Kidney (tissue), 14 donors: ENCODE results near the gene ATP2C2. TPM values are rescaled to one million over a fixed set of nuclear protein-coding genes. Genes with fewer than 3 reads are reported as not detected.
"Not testable (repeated sequence)": the region's sequence is repeated elsewhere in the genome, so short reads cannot be mapped to it uniquely, and the experiment has no call there.

Experiments
- DNase-seq, 5 donors: peaks; one replicate each; pipeline ENCODE4 v3.0.0-alpha.2; 2013 to 2020
- FAIRE-seq: peaks from 2 replicates; lab custom pipeline; 2012; peaks lifted over from hg19 to GRCh38; lab: Jason Lieb, UNC
- H3K27ac ChIP-seq, 2 donors: one replicate each; pipeline ENCODE4 v1.7.0; 2013; ENCODE audit warnings: low read depth in 2 of 2, low read length in 2 of 2, inconsistent platforms in 1 of 2
- H3K27me3 ChIP-seq: one replicate; pipeline ENCODE4 v1.7.1; 2013; ENCODE audit warnings: low read length, inconsistent platforms; ENCODE audit not compliant: control insufficient read depth, insufficient read depth
- H3K36me3 ChIP-seq, 3 donors: one replicate each; pipeline versions ENCODE4 v1.7.0 to v1.7.1; 2013; ENCODE audit warnings: low read length in 3 of 3, control low read depth in 1 of 3, inconsistent platforms in 1 of 3; ENCODE audit not compliant: insufficient read depth in 3 of 3, control insufficient read depth in 2 of 3
- H3K4me1 ChIP-seq, 3 donors: one replicate each; pipeline versions ENCODE4 v1.7.0 to v1.7.1; 2013; ENCODE audit warnings: low read length in 3 of 3, inconsistent platforms in 1 of 3, low read depth in 1 of 3; ENCODE audit not compliant: control insufficient read depth in 2 of 3, insufficient read depth in 2 of 3
- H3K4me3 ChIP-seq, 3 donors: one replicate each; pipeline versions ENCODE4 v1.7.0 to v1.8.1; 2013; ENCODE audit warnings: low read length in 3 of 3, control low read depth in 1 of 3, inconsistent platforms in 1 of 3
- H3K9ac ChIP-seq, 3 donors: one replicate each; pipeline versions ENCODE4 v1.7.0 to v1.7.1; 2013; ENCODE audit warnings: low read length in 3 of 3, control low read depth in 1 of 3, inconsistent platforms in 1 of 3
- H3K9me3 ChIP-seq, 3 donors: one replicate each; pipeline versions ENCODE4 v1.7.0 to v1.7.1; 2013; ENCODE audit warnings: low read length in 3 of 3, control low read depth in 1 of 3, inconsistent platforms in 1 of 3; ENCODE audit not compliant: control insufficient read depth in 2 of 3, insufficient read depth in 1 of 3
- CTCF ChIP-seq: IDR thresholded peaks from 3 replicates; pipeline ENCODE4 v1.5.1; 2012; ENCODE audit warnings: mild to moderate bottlenecking, moderate library complexity, borderline replicate concordance; ENCODE audit not compliant: insufficient read depth; ENCODE audit errors: extremely low read depth
- intact Hi-C: fragments of 100-400 bp; cut with DNase I; formaldehyde crosslinking; loops from one replicate; pipeline ENCODE4 v1.11.1; 2022
- polyA plus RNA-seq: library from polyadenylated mRNA; stranded (reverse); fragments of 350-450 nt; fragmentation: Illumina TruSeq; extraction: RNeasy Lipid Tissue Mini Kit (QIAGEN cat#74804); gene quantifications from one replicate; pipeline ENCODE4 v1.2.3, GENCODE V29; 2014; ENCODE audit warnings: low read depth, low replicate concordance; ENCODE audit not compliant: insufficient read depth
- total RNA-seq: library from RNA; stranded (reverse); fragmentation: NEBNext Ultra II Directional; extraction: Animal tissue kit (Norgen Biotek cat#: 25700); gene quantifications from one replicate; pipeline ENCODE4 v1.2.1, GENCODE V29; 2021
- donor health status: control.
- donor health status: control.
- donor health status: control.
- donor health status: control.
- donor health status: control.
- donor health status: DM: yes; HTN: yes; CAD: no.
- donor health status: Normal renal cell carcinoma (clear cell type).

Gene ATP2C2
- total and polyA plus RNA-seq, 2 donors from 2014 or later, result 2.2 to 2.6 TPM

- no peaks in the 10 kb centered on the region for H3K9me3 ChIP-seq
- FAIRE-seq (no peak), DNase-seq (peak in 4 of 5 donors; percentile 51 to 84 (median 56))
- no peak overlapping the region for H3K27ac ChIP-seq
- H3K4me1 ChIP-seq, result peaks cover 0 to 2% (median 0%) of the 10 kb centered on the region in 3 donors
- H3K27me3 ChIP-seq, result no peaks in the 10 kb centered on the region
- TF ChIP-seq CTCF, result no peak
- intact Hi-C loops, result no loop called here
- H3K4me3 ChIP-seq, result peak overlapping the region in 1 of 3 donors; percentile 42
- H3K9ac ChIP-seq, result no peak overlapping the region
- no peaks in the 10 kb centered on the region for H3K36me3 ChIP-seq
These were observed 28.2 kb downstream of the ATP2C2 start for GRCh38 chr16:84396537-84397008.

- Histone ChIP-seq H3K4me1 (peaks cover 0 to 2% (median 0%) of the 10 kb centered on the region in 3 donors), H3K9me3 (no peaks in the 10 kb centered on the region), H3K4me3 (no peak overlapping the region), H3K9ac (no peak overlapping the region), H3K27ac (no peak overlapping the region), H3K27me3 (no peaks in the 10 kb centered on the region), H3K36me3 (no peaks in the 10 kb centered on the region)
- no peak for TF ChIP-seq CTCF
- intact Hi-C loops, result no loop called here
- FAIRE-seq, result no peak
- DNase-seq, result peak in 1 of 5 donors; percentile 32
These were observed 28.8 kb downstream of the ATP2C2 start for GRCh38 chr16:84397090-84397489.

- no peak for FAIRE-seq
- TF ChIP-seq CTCF, result no peak
- Histone ChIP-seq H3K27ac (no peak overlapping the region), H3K9ac (no peak overlapping the region), H3K4me1 (peaks cover 0 to 2% (median 0%) of the 10 kb centered on the region in 3 donors), H3K27me3 (no peaks in the 10 kb centered on the region), H3K4me3 (no peak overlapping the region), H3K36me3 (no peaks in the 10 kb centered on the region), H3K9me3 (no peaks in the 10 kb centered on the region)
- DNase-seq, result peak in 1 of 5 donors; percentile 2
- intact Hi-C loops, result no loop called here
These were observed 30.4 kb downstream of the ATP2C2 start for GRCh38 chr16:84398701-84399100.

GRCh38 chr16:84399912-84400311 lies 31.6 kb downstream of the ATP2C2 start:
- H3K4me3 ChIP-seq, H3K27ac ChIP-seq, H3K36me3 ChIP-seq, FAIRE-seq, H3K27me3 ChIP-seq, H3K4me1 ChIP-seq, intact Hi-C loops, H3K9ac ChIP-seq, DNase-seq, H3K9me3 ChIP-seq: not testable (repeated sequence)

- H3K36me3 ChIP-seq, H3K27me3 ChIP-seq, H3K9me3 ChIP-seq, FAIRE-seq, H3K9ac ChIP-seq, H3K4me1 ChIP-seq, H3K27ac ChIP-seq, intact Hi-C loops, H3K4me3 ChIP-seq, DNase-seq: not testable (repeated sequence)
These were observed 35.1 kb downstream of the ATP2C2 start for GRCh38 chr16:84403435-84403834.
